ENCODE results near the gene DNAAF1.
A peak's percentile ranks its signal among the peaks of the same experiment; 100 is the strongest.
"Not testable (repeated sequence)": the region's sequence is repeated elsewhere in the genome, so short reads cannot be mapped to it uniquely, and the experiment has no call there.

The DNAAF1 gene

GRCh38 chr16:84198401-84198800 lies 53.3 kb downstream of the DNAAF1 start:
- DNase-seq (ENCODE audit: low read depth) = peak; percentile 54
- no peak for TF ChIP-seq CTCF (IDR thresholded peaks at IDR 0.05; ENCODE audit: low read length, missing control alignments)

GRCh38 chr16:84199097-84199496 lies 54.0 kb downstream of the DNAAF1 start:
- H3K4me3 ChIP-seq (replicated peaks; ENCODE audit: low read depth, low read length) = no peak overlapping the region
- TF ChIP-seq CTCF (IDR thresholded peaks at IDR 0.05; ENCODE audit: low read length, missing control alignments) = no peak
- DNase-seq (ENCODE audit: low read depth) = no peak

More at GRCh38 chr16:84198401-84198800, 53.3 kb downstream of the DNAAF1 start:
- H3K4me3 ChIP-seq (replicated peaks; ENCODE audit: low read depth, low read length) = no peak overlapping the region

GRCh38 chr16:84199861-84200260 lies 54.8 kb downstream of the DNAAF1 start:
- DNase-seq (ENCODE audit: low read depth) = no peak
- H3K4me3 ChIP-seq (replicated peaks; ENCODE audit: low read depth, low read length) = no peak overlapping the region
- TF ChIP-seq CTCF (IDR thresholded peaks at IDR 0.05; ENCODE audit: low read length, missing control alignments) = no peak

GRCh38 chr16:84204551-84204950 lies 59.4 kb downstream of the DNAAF1 start:
- not testable (repeated sequence) for DNase-seq (ENCODE audit: low read depth); H3K4me3 ChIP-seq (replicated peaks; ENCODE audit: low read depth, low read length)

- not testable (repeated sequence) for H3K4me3 ChIP-seq (replicated peaks; ENCODE audit: low read depth, low read length); DNase-seq (ENCODE audit: low read depth)
Measured at GRCh38 chr16:84205123-84205522, 60.0 kb downstream of the DNAAF1 start.

- DNase-seq (ENCODE audit: low read depth) = no peak
- H3K4me3 ChIP-seq (replicated peaks; ENCODE audit: low read depth, low read length) = no peak overlapping the region
- TF ChIP-seq CTCF (IDR thresholded peaks at IDR 0.05; ENCODE audit: low read length, missing control alignments) = no peak
Measured at GRCh38 chr16:84205976-84206691, 61.0 kb downstream of the DNAAF1 start.

GRCh38 chr16:84207251-84207650 lies 62.1 kb downstream of the DNAAF1 start:
- H3K4me3 ChIP-seq (replicated peaks; ENCODE audit: low read depth, low read length) = no peak overlapping the region
- no peak for TF ChIP-seq CTCF (IDR thresholded peaks at IDR 0.05; ENCODE audit: low read length, missing control alignments)
- no peak for DNase-seq (ENCODE audit: low read depth)

- no peak overlapping the region for H3K4me3 ChIP-seq (replicated peaks; ENCODE audit: low read depth, low read length)
- DNase-seq (ENCODE audit: low read depth) = no peak
- no peak for TF ChIP-seq CTCF (IDR thresholded peaks at IDR 0.05; ENCODE audit: low read length, missing control alignments)
Measured at GRCh38 chr16:84207879-84208278, 62.8 kb downstream of the DNAAF1 start.
